Dermis blood vessel endothelial cell (primary cell): Measurements from ENCODE around the gene JAM2. TPM values are rescaled to one million over a fixed set of nuclear protein-coding genes. Genes with fewer than 3 reads are reported as not detected.

Source experiments
- total RNA-seq: library from RNA; depleted of rRNA; stranded (reverse); fragments of >200 nt; gene quantifications from 2 replicates; pipeline ENCODE4 v1.2.3, GENCODE V29; 2014

The JAM2 gene
- total RNA-seq, 1 donor from 2014 or later: 3.9 TPM

Other genes starting within 250 kb of the JAM2 start
- 32.7 and 39.8 TPM in 2 replicates for gene MRPL39, start 31.8 kb upstream of the JAM2 start, total RNA-seq
- gene ATP5PF, start 95.6 kb downstream of the JAM2 start, total RNA-seq: 48.2 and 64.2 TPM in 2 replicates
- gene GABPA, start 95.7 kb downstream of the JAM2 start, total RNA-seq: 41.6 and 44.4 TPM in 2 replicates